AG09309 (cell line): ENCODE data around the gene HSD3B7.

Source experiments
- DNase-seq: peaks from one replicate; pipeline ENCODE4 v3.0.0-alpha.2; 2010; ENCODE audit warnings: low read depth
- H3K4me3 ChIP-seq: 2 replicates; pipeline ENCODE4 v1.5.1; 2011; ENCODE audit warnings: mild to moderate bottlenecking, low read depth, low read length, moderate library complexity; ENCODE audit not compliant: control insufficient read depth
- CTCF ChIP-seq: IDR thresholded peaks from 2 replicates; pipeline ENCODE4 v1.5.1; 2011; ENCODE audit warnings: mild to moderate bottlenecking, low read depth, low read length, inconsistent platforms; ENCODE audit not compliant: insufficient read depth, control insufficient read depth; ENCODE audit errors: missing control alignments

HSD3B7 gene

GRCh38 chr16:31032736-31033708 is 48.0 kb downstream of the HSD3B7 start, which contains the start of gene STX4:
TSS of gene STX4 (plus strand) at chr16:31033558. CDS start at chr16:31033806, 248 bp downstream.
- H3K4me3 ChIP-seq = peak within 1 kb of the TSS; percentile 56
- DNase-seq = peak; percentile 86
- peak; percentile 14 for TF ChIP-seq CTCF

- no peak for DNase-seq
- H3K4me3 ChIP-seq = peak overlapping the region; percentile 56
- no peak for TF ChIP-seq CTCF
Measured at GRCh38 chr16:31033709-31034492, 48.9 kb downstream of the HSD3B7 start.

GRCh38 chr16:31036691-31037090 is 51.7 kb downstream of the HSD3B7 start:
- DNase-seq = no peak
- H3K4me3 ChIP-seq = no peak overlapping the region
- TF ChIP-seq CTCF = no peak
